ENCODE measurements around the gene IFNA10. TPM values are rescaled to one million over a fixed set of nuclear protein-coding genes. Genes with fewer than 3 reads are reported as not detected.

Gene IFNA10
- total and polyA plus RNA-seq, 2 of the 8 experiments (the other 6 are each of a cell fraction or from before 2014, with no cell fraction given), result not detected

GRCh38 chr9:21255538-21256212, 48.7 kb upstream of the IFNA10 start (continued):
- no peak for TF ChIP-seq USF2 (IDR thresholded peaks at IDR 0.05; ENCODE audit: low read length)
- no peak for TF ChIP-seq SAP30 (IDR thresholded peaks at IDR 0.05; ENCODE audit: insufficient read depth, insufficient replicate concordance, low read length)
- no peak for TF ChIP-seq RAD21 (IDR thresholded peaks at IDR 0.05 in 1 of 2, conservative IDR thresholded peaks at IDR 0.05 in 1 of 2; ENCODE audit: low read depth in 2 of 2, low read length in 2 of 2)
- no peak for TF ChIP-seq RNF2 (IDR thresholded peaks at IDR 0.05; ENCODE audit: borderline replicate concordance, low read depth, low read length, missing control alignments, poor library complexity, severe bottlenecking)
- TF ChIP-seq NANOG (IDR thresholded peaks at IDR 0.05; ENCODE audit: insufficient read depth, low read depth, low read length, poor library complexity, severe bottlenecking), result no peak
- TF ChIP-seq KDM4A (IDR thresholded peaks at IDR 0.05; ENCODE audit: low read depth, low read length, severe bottlenecking), result no peak
- no peak for TF ChIP-seq NRF1 (IDR thresholded peaks at IDR 0.05; ENCODE audit: low read depth, low read length)

Data from H1 (cell line).